Subcutaneous abdominal adipose tissue (tissue), 5 donors: ENCODE data around the gene FAM200B.

Experiments
- H3K27ac ChIP-seq: one replicate; pipeline ENCODE4 v1.7.0; 2013; ENCODE audit warnings: low read depth, mild to moderate bottlenecking, inconsistent platforms, low read length, moderate library complexity
- H3K27me3 ChIP-seq, 5 donors: one replicate each; pipeline ENCODE4 v1.7.0; 2013; ENCODE audit warnings: low read length in 5 of 5, inconsistent platforms in 1 of 5; ENCODE audit not compliant: control insufficient read depth in 5 of 5, insufficient read depth in 4 of 5
- H3K36me3 ChIP-seq, 5 donors: one replicate each; pipeline ENCODE4 v1.7.0; 2013; ENCODE audit warnings: low read length in 5 of 5; ENCODE audit not compliant: control insufficient read depth in 5 of 5, insufficient read depth in 5 of 5
- H3K4me1 ChIP-seq, 5 donors: one replicate each; pipeline ENCODE4 v1.7.0; 2013; ENCODE audit warnings: low read length in 5 of 5, mild to moderate bottlenecking in 3 of 5, moderate library complexity in 1 of 5; ENCODE audit not compliant: control insufficient read depth in 5 of 5, insufficient read depth in 5 of 5
- H3K4me3 ChIP-seq, 5 donors: one replicate each; pipeline ENCODE4 v1.7.0; 2013; ENCODE audit warnings: low read length in 5 of 5, low read depth in 1 of 5
- H3K9ac ChIP-seq, 5 donors: one replicate each; pipeline ENCODE4 v1.7.0; 2013; ENCODE audit warnings: low read length in 5 of 5, mild to moderate bottlenecking in 4 of 5, moderate library complexity in 3 of 5
- H3K9me3 ChIP-seq, 5 donors: one replicate each; pipeline ENCODE4 v1.7.0; 2013; ENCODE audit warnings: low read length in 5 of 5; ENCODE audit not compliant: control insufficient read depth in 5 of 5
- donor health status: healthy.
- donor health status: healthy.
- donor health status: healthy.
- donor health status: healthy.
- donor health status: healthy.

FAM200B gene

DNA sequence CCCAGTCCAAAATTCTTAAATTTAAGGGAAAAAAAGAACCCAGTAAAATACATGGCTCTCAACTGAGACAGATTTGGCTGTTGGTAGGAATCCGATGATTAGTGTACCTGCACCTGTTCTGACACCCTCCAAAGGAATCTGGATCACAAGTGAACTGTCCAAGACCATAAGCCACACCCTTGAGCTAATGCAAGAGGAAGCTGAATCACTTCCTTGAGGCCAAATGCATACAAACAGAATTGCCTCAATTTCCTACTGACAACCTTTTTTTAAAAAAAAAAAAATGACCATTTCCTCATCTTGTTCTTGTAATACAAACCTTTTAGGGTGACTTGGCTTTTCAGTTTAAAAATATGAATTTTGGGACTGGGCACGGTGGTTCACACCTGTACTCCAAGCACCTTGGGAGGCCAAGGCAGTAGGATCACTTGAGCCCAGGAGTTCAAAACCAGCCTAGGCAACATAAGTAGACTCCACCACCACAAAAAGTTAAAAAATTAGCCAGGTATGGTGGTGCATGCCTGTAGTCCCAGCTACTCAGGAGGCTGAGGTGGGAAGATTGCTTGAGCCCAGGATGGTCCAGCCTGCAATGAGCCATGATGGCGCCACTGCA is 15.8 kb upstream of the FAM200B start:
- Histone ChIP-seq H3K9ac (no peak overlapping the region), H3K36me3 (no peaks in the 10 kb centered on the region), H3K9me3 (no peaks in the 10 kb centered on the region), H3K27ac (no peak overlapping the region), H3K4me3 (no peak overlapping the region), H3K27me3 (no peaks in the 10 kb centered on the region), H3K4me1 (peaks cover 0 to 15% (median 0%) of the 10 kb centered on the region in 5 donors)

DNA sequence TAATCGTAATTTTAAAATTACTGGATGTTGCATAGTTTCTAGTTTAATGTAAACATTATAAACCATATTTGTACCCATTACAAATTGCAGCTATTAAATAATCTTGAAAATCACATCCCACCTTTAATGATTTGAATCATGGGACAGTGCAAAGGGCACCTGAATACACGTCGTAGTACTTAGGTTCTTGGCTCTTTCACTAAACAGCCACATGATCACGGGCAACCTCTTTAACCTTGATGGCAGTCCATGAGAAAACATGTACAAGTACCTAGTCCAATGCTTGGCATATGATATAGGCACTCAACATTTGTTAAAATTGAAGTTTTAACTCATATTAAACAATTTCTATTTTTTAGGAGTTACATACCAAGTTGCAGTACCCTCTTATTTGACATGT is 14.6 kb upstream of the FAM200B start:
- no peaks in the 10 kb centered on the region for H3K36me3 ChIP-seq
- H3K9ac ChIP-seq: no peak overlapping the region
- no peaks in the 10 kb centered on the region for H3K27me3 ChIP-seq
- H3K27ac ChIP-seq: no peak overlapping the region
- no peak overlapping the region for H3K4me3 ChIP-seq
- no peaks in the 10 kb centered on the region for H3K9me3 ChIP-seq
- peaks cover 0 to 15% (median 0%) of the 10 kb centered on the region in 5 donors for H3K4me1 ChIP-seq

DNA sequence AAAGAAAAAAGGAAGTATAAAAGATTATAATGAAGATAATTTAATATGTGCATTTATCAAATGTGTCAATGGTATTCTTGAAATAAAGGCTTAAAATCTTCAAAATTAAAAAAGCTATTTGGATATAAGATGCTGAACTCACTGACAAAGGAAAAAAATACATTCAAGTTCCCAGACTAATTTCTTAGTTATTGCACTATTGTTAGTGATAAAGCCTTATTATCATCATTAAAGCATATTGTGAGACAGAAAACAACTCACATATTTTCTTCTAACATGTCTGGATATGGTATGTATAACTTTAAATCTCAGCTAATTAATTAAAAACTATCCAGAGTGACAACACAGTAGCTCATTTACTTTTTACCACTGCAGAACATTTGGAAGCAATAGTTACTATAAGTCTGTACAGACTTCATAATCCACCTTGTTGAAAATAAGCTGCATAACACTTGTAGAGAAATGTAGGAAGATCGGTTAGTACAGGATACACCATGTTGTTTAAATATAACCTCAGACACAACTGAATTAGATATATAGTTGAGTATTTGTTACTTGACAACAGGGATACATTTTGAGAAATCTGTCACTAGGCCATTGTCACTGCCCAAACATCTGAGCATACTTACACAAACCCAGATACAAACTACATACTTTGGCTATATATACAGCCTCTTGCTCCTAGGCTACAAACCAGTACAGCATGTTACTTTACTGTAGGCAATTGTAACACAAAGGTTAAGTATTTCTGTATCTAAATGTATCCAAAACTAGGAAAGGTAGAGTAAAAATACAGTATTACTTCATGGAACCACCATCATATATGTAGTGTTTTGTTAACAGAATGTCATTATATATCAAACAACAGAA is 12.8 kb upstream of the FAM200B start:
- H3K27me3 ChIP-seq: no peaks in the 10 kb centered on the region
- H3K27ac ChIP-seq: no peak overlapping the region
- H3K9me3 ChIP-seq: no peaks in the 10 kb centered on the region
- H3K4me1 ChIP-seq: peaks cover 0 to 15% (median 0%) of the 10 kb centered on the region in 5 donors
- no peak overlapping the region for H3K9ac ChIP-seq
- H3K4me3 ChIP-seq: no peak overlapping the region
- H3K36me3 ChIP-seq: no peaks in the 10 kb centered on the region

DNA sequence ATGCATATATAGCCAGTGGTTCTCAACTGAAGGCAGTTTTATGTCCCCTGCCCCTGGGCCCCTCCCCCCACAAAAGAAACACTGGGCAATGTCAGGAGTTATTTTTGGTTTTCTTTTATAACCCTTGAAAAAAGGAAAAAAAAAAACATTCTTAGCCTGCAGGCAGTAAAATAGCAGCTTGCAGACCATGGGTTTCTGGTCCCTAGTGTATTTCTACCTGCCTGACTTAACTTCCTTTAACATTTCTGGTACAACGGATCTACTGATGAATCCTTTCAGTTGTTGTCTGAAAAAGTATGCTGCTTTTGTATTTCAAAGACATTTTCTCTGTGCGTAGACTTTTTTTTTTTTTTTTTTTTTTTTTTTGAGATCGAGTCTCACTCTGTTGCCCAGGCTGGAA is 11.1 kb upstream of the FAM200B start:
- H3K27me3 ChIP-seq: no peaks in the 10 kb centered on the region
- H3K9ac ChIP-seq: no peak overlapping the region
- no peaks in the 10 kb centered on the region for H3K36me3 ChIP-seq
- no peak overlapping the region for H3K27ac ChIP-seq
- peaks cover 0 to 10% (median 0%) of the 10 kb centered on the region in 5 donors for H3K4me1 ChIP-seq
- H3K9me3 ChIP-seq: no peaks in the 10 kb centered on the region
- no peak overlapping the region for H3K4me3 ChIP-seq

DNA sequence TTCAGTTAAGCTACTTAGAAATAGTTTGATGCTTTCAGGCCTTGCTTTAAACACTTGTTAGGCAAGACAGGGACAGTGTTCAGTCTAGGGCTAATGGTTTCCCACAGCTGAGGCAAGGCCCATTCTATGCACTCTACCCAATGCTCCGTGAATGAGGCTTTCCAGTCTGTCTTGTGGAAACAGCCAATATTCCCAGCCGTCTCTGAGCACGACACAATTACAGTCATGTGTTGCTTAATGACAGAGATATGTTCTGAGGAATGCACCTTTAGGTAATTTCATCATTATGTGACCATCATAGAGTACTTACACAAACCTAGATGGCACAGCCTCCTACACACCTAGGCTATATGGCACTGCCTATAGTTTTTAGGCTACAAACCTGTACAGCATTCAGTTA is 9.5 kb upstream of the FAM200B start:
- H3K27ac ChIP-seq: no peak overlapping the region
- no peaks in the 10 kb centered on the region for H3K27me3 ChIP-seq
- no peak overlapping the region for H3K9ac ChIP-seq

DNA sequence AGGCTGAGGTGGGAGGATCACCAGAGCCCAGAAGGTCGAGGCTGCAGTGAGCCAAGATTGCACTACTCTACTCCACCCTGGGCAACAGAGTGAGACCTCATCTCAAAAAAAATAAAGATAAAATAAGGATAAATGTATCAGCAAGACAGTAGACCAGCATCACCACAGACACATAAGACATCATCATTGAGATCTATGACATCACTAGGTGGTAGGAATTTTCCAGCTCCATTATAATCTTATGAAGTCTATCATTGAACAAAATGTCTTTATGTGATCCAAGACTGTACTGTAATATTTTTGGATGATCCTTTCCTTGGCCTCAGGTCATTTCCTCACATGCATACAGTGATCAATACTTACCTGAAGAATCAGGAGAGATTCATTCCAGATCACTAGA is 8.3 kb upstream of the FAM200B start:
- no peaks in the 10 kb centered on the region for H3K27me3 ChIP-seq
- no peaks in the 10 kb centered on the region for H3K36me3 ChIP-seq
- no peaks in the 10 kb centered on the region for H3K4me1 ChIP-seq
- no peak overlapping the region for H3K4me3 ChIP-seq
- no peak overlapping the region for H3K9ac ChIP-seq
- H3K9me3 ChIP-seq: no peaks in the 10 kb centered on the region
- no peak overlapping the region for H3K27ac ChIP-seq

More for the DNA sequence above, 9.5 kb upstream of the FAM200B start:
- no peaks in the 10 kb centered on the region for H3K36me3 ChIP-seq
- H3K4me3 ChIP-seq: no peak overlapping the region
- H3K9me3 ChIP-seq: no peaks in the 10 kb centered on the region
- no peaks in the 10 kb centered on the region for H3K4me1 ChIP-seq

DNA sequence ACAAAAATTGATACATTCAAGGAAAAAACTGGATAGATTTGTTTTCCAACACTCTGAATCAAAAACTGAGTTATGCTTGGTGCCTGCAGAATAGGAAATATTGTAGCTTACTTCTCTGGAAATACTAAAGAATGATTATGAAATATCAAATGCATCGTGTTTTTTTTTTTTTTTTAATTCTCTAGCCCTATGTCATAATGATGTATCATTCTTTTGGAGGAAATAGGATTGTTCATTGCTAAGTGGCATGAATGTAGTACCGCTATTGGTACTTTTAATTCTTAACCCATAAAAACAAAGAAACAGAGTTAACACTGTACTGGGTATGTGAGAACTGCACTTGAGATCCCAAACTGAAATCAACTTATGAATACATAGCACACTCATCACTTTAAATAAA is 7.6 kb upstream of the FAM200B start:
- Histone ChIP-seq H3K4me1 (no peaks in the 10 kb centered on the region), H3K27me3 (no peaks in the 10 kb centered on the region), H3K9ac (no peak overlapping the region), H3K9me3 (no peaks in the 10 kb centered on the region), H3K36me3 (no peaks in the 10 kb centered on the region), H3K27ac (no peak overlapping the region), H3K4me3 (no peak overlapping the region)

DNA sequence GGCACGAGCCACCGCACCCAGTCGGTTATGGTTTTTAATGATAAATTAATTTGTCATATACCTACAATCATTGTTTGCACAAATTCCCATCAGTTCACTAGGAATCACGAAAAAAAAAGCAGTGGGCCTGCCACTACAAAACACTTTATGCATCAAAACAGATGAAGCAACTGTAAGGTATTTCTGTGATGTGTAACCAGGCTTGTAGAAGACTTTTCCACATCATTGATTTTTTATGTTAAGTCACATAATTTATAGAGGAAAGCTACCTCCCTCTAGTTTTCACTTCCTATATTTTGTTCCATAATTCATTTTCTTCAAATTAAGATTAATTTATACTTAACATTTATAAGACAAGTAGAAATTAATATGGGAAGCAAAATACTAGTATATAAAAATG is 6.7 kb upstream of the FAM200B start:
- no peaks in the 10 kb centered on the region for H3K4me1 ChIP-seq
- H3K27ac ChIP-seq: no peak overlapping the region
- H3K4me3 ChIP-seq: no peak overlapping the region
- no peak overlapping the region for H3K9ac ChIP-seq
- H3K27me3 ChIP-seq: no peaks in the 10 kb centered on the region
- no peaks in the 10 kb centered on the region for H3K36me3 ChIP-seq
- H3K9me3 ChIP-seq: no peaks in the 10 kb centered on the region

DNA sequence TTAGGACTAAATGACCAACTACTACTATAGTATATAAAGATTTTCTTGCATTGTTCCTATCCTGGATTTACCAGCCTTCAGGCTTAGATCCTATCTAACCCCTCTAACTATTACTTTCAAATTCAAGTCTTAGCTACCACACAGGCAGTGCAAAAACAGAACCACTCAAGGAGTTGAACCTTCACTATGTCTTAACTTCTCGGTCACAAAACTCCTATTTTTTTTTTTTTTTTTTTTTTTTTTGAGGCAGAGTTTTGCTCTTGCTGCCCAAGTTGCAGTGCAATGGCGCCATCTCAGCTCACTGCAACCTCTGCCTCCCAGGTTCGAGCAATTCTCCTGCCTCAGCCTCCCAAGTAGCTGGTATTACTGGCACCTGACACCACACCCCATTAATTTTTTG is 6.3 kb upstream of the FAM200B start:
- Histone ChIP-seq H3K4me1 (no peaks in the 10 kb centered on the region), H3K27ac (no peak overlapping the region), H3K36me3 (no peaks in the 10 kb centered on the region), H3K27me3 (no peaks in the 10 kb centered on the region), H3K9me3 (no peaks in the 10 kb centered on the region), H3K9ac (no peak overlapping the region), H3K4me3 (no peak overlapping the region)

DNA sequence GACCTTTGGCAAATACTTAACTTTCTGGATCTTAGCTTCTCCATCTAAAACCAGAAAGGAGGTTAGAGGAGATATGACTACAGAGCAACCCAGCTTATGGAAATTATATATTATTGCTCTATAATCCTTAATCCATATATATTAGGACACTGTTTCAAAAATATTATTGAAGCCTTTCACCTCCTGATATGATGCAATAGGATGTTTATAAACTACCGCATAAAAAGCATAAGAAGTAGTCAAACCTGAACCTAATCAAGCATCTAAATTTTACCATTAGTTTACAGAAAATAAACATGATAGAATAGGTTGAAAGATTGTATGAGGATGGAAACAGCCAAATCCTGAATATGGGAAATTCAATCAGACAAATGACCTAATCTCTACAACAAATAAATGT is 5.6 kb upstream of the FAM200B start:
- Histone ChIP-seq H3K27ac (no peak overlapping the region), H3K9ac (no peak overlapping the region), H3K27me3 (no peaks in the 10 kb centered on the region), H3K9me3 (no peaks in the 10 kb centered on the region), H3K4me3 (no peak overlapping the region), H3K36me3 (no peaks in the 10 kb centered on the region), H3K4me1 (peaks cover 0 to 2% (median 2%) of the 10 kb centered on the region in 5 donors)
